Measurements from ENCODE around the gene NR2C1. TPM values are rescaled to one million over a fixed set of nuclear protein-coding genes. Genes with fewer than 3 reads are reported as not detected.

Gene NR2C1
- total and polyA plus RNA-seq, 9 donors: 20.2 to 42.2 (median 38.2) TPM

DNA sequence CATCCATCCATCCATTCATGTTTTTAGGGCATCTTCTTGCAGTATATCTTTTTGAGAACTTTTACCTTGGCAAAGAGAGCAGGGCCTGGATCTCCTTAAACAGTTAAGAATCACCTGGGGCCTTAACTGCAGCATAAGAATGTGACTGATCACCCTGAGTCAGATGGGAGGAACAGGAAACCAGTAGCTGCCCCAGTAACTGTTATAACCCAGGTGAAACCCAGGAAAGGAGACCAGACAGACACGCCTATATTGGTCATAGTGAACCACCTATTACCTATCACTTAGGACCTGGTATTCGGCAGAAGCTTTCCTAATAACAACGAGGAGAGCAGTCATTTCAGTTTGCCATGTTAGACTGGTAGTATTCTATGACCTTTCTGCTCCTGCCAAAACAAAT is 43.4 kb upstream of the NR2C1 start:
- Histone ChIP-seq H3K9me3 (no peaks in the 10 kb centered on the region), H3K4me1 (ENCODE audit: insufficient read depth) (peaks cover 6% of the 10 kb centered on the region), H3K27me3 (no peaks in the 10 kb centered on the region), H3K27ac (no peak overlapping the region), H3K36me3 (no peaks in the 10 kb centered on the region), H3K4me3 (no peak overlapping the region)
- intact Hi-C loops (cut with DNase I): loop anchor here (5.0 to 10.0 kb wide), 5 partner anchors 101 to 421 kb away; partner anchors contain the start of genes FGD6 (in 2 of the 4) and VEZT (in 2 of the 4)
- no peak for DNase-seq
- TF ChIP-seq EP300 (IDR thresholded peaks at IDR 0.05) (no peak), POLR2A (IDR thresholded peaks at IDR 0.05) (no peak)
- TF ChIP-seq, protein P1, sequence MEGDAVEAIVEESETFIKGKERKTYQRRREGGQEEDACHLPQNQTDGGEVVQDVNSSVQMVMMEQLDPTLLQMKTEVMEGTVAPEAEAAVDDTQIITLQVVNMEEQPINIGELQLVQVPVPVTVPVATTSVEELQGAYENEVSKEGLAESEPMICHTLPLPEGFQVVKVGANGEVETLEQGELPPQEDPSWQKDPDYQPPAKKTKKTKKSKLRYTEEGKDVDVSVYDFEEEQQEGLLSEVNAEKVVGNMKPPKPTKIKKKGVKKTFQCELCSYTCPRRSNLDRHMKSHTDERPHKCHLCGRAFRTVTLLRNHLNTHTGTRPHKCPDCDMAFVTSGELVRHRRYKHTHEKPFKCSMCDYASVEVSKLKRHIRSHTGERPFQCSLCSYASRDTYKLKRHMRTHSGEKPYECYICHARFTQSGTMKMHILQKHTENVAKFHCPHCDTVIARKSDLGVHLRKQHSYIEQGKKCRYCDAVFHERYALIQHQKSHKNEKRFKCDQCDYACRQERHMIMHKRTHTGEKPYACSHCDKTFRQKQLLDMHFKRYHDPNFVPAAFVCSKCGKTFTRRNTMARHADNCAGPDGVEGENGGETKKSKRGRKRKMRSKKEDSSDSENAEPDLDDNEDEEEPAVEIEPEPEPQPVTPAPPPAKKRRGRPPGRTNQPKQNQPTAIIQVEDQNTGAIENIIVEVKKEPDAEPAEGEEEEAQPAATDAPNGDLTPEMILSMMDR (IDR thresholded peaks at IDR 0.05): no peak
- WGBS, 3 donors: 48 to 64% (median 57%) methylated on average over 3 of the region's 3 CpGs

DNA sequence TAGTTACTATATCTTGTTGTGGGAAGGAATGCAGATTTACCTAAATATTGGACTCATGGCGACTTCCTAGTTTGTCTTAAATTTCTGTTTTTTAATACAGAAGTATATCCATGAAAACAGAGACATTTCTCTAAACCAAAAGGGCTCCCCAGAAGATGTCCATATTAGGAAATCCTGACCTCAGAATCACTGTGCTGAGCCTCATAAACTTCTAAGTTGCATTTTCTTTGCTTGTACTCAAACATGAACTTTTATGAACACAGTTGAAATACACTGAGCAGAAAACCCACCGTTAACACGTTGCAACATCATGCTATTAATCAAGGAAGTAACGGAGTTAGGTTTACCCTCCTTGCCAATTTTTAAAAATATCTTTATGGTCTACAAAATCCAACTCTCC is 42.9 kb upstream of the NR2C1 start:
- TF ChIP-seq EP300 (IDR thresholded peaks at IDR 0.05) (no peak), POLR2A (IDR thresholded peaks at IDR 0.05) (no peak)
- TF ChIP-seq, protein P1 (IDR thresholded peaks at IDR 0.05): no peak
- DNase-seq: no peak
- Histone ChIP-seq H3K27me3 (no peaks in the 10 kb centered on the region), H3K9me3 (no peaks in the 10 kb centered on the region), H3K27ac (no peak overlapping the region), H3K36me3 (no peaks in the 10 kb centered on the region), H3K4me3 (no peak overlapping the region), H3K4me1 (ENCODE audit: insufficient read depth) (peaks cover 6% of the 10 kb centered on the region)
- 27 to 39% (median 29%) methylated on average over 4 of the region's 4 CpGs for WGBS, 3 donors
- intact Hi-C loops (cut with DNase I): loop anchor here (5.0 to 10.0 kb wide), 5 partner anchors 101 to 421 kb away; partner anchors contain the start of genes FGD6 (in 2 of the 4) and VEZT (in 2 of the 4)

DNA sequence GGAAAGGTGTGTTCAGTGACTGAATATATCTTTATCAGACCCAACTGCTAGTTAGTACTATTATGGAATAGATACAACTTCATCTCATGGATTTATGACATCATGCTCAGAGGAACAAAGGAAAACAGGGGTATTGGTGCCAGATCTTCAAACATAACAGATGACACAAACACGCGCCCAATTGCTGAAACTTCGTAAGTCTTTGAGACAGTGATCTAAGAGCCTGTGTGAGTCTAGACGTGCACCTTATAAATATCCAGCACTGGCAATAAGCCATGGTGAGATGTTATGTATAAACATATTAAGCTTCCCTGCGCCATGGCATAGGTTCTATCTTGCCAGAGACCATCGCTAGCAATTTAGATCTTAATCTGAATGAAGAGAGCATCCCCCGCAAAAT is 42.2 kb upstream of the NR2C1 start:
- no peak for DNase-seq
- no peaks in the 10 kb centered on the region for H3K36me3 ChIP-seq
- no peak overlapping the region for H3K4me3 ChIP-seq
- WGBS, 3 donors: 75 to 79% (median 77%) methylated on average over 7 of the region's 7 CpGs
- no peaks in the 10 kb centered on the region for H3K9me3 ChIP-seq
- no peak for TF ChIP-seq EP300 (IDR thresholded peaks at IDR 0.05)
- no peak for TF ChIP-seq POLR2A (IDR thresholded peaks at IDR 0.05)
- TF ChIP-seq, protein P1 (IDR thresholded peaks at IDR 0.05): no peak
- peaks cover 6% of the 10 kb centered on the region for H3K4me1 ChIP-seq (ENCODE audit: insufficient read depth)
- intact Hi-C loops (cut with DNase I): loop anchor here (5.0 to 10.0 kb wide), 5 partner anchors 102 to 422 kb away; partner anchors contain the start of genes FGD6 (in 2 of the 4) and VEZT (in 2 of the 4)
- H3K27ac ChIP-seq: no peak overlapping the region
- H3K27me3 ChIP-seq: no peaks in the 10 kb centered on the region

DNA sequence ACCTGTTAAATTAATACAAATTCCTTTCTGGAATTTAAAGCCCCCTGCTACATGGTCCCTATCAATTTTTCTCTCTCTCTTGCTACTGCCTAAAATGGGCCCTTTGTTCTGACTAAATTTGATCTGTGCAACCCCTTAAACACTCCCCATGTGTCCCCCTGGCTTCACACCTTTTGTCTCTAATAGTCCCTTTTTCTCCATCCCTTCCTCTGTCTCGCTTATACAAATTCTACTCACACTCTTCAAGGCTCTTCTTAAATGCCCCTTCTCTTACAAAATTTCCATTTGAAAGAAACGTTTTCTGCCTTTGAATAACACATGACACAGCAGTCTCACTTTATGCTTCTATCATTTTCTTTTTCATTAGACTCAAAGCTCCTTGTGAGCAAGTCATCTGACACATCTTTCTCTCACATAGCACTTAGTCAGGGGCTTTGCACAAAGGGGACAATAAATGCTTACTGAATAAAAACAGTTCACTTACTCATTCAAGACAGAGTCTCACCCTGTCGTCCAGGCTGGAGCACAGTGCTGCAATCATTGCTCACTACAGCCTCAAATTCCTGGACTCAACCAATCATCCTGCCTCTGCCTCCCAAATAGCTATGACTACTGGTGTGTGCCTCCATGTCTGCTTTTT is 41.5 kb upstream of the NR2C1 start:
- peaks cover 6% of the 10 kb centered on the region for H3K4me1 ChIP-seq (ENCODE audit: insufficient read depth)
- no peak overlapping the region for H3K4me3 ChIP-seq
- DNase-seq: no peak
- H3K9me3 ChIP-seq: no peaks in the 10 kb centered on the region
- TF ChIP-seq POLR2A (IDR thresholded peaks at IDR 0.05) (no peak), EP300 (IDR thresholded peaks at IDR 0.05) (no peak)
- TF ChIP-seq, protein P1 (IDR thresholded peaks at IDR 0.05): no peak
- intact Hi-C loops (cut with DNase I): loop anchor here (5.0 to 10.0 kb wide), 5 partner anchors 102 to 422 kb away; partner anchors contain the start of genes FGD6 (in 2 of the 4) and VEZT (in 2 of the 4)
- H3K27ac ChIP-seq: no peak overlapping the region
- H3K36me3 ChIP-seq: no peaks in the 10 kb centered on the region
- WGBS, 3 donors: 75 to 80% (median 79%) methylated on average over 3 of the region's 3 CpGs
- no peaks in the 10 kb centered on the region for H3K27me3 ChIP-seq
